ENCODE results near the gene TEX10.

- TF ChIP-seq CTCF (IDR thresholded peaks at IDR 0.05) (no peak), POLR2A (IDR thresholded peaks at IDR 0.05) (no peak)
Observed at GRCh38 chr9:100306283-100306682, 46.5 kb downstream of the TEX10 start.
